Rectal smooth muscle tissue (tissue), 1 donor: Measurements from ENCODE around the gene PPFIBP2.

Experiments used
- H3K27ac ChIP-seq: one replicate; pipeline ENCODE4 v1.7.0; 2013; ENCODE audit warnings: low read depth, low read length, inconsistent platforms
- H3K27me3 ChIP-seq: one replicate; pipeline ENCODE4 v1.7.0; 2013; ENCODE audit warnings: low read length; ENCODE audit not compliant: control insufficient read depth, insufficient read depth
- H3K36me3 ChIP-seq: one replicate; pipeline ENCODE4 v1.7.0; 2013; ENCODE audit warnings: low read length; ENCODE audit not compliant: control insufficient read depth, insufficient read depth
- H3K4me1 ChIP-seq: one replicate; pipeline ENCODE4 v1.7.0; 2013; ENCODE audit warnings: low read length; ENCODE audit not compliant: control insufficient read depth, insufficient read depth
- H3K4me3 ChIP-seq: one replicate; pipeline ENCODE4 v1.7.0; 2013; ENCODE audit warnings: low read length
- H3K9ac ChIP-seq: one replicate; pipeline ENCODE4 v1.7.0; 2013; ENCODE audit warnings: low read length

Gene PPFIBP2

DNA sequence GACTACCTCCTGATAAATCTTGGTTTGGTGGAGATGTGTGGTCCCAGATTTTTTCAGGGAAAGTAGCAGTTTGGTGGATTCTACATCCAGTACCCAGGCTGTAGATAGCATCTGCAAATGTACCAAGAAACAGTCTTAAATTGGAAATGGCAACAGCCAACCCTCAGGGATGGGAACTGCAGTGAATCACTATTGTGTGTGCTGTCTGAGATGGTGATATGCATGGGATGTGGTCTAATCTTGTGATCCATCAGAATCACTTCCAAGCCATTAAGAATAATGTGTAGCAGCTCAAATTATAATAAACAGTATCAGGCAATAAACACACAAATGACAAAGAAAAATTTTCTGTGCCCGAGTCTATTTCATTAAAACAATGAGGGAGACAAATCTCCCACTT is 25.1 kb upstream of the PPFIBP2 start:
- Histone ChIP-seq H3K27me3 (no peaks in the 10 kb centered on the region), H3K4me1 (no peaks in the 10 kb centered on the region), H3K9ac (no peak overlapping the region), H3K27ac (no peak overlapping the region), H3K36me3 (no peaks in the 10 kb centered on the region), H3K4me3 (no peak overlapping the region)

DNA sequence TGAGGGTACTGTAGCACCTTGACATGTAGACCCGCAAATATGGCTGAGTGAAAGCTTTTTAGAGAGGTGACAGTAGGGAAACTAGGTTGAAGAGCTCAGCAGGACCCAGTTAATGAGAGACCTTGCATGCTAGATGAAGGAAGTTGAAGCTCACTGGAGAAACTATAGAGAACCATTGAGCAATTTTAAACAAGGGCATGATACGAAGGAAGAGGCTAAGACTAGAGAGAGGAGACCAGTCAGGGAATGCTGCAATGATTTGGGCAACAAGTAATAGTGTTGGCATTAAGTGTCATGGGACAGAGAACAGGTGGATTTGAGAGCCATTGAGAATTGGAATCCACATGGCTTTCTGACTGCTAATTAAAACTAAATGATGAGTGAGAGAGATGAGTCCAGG is 24.4 kb upstream of the PPFIBP2 start:
- Histone ChIP-seq H3K36me3 (no peaks in the 10 kb centered on the region), H3K4me1 (no peaks in the 10 kb centered on the region), H3K9ac (no peak overlapping the region), H3K27me3 (no peaks in the 10 kb centered on the region), H3K27ac (no peak overlapping the region), H3K4me3 (no peak overlapping the region)

DNA sequence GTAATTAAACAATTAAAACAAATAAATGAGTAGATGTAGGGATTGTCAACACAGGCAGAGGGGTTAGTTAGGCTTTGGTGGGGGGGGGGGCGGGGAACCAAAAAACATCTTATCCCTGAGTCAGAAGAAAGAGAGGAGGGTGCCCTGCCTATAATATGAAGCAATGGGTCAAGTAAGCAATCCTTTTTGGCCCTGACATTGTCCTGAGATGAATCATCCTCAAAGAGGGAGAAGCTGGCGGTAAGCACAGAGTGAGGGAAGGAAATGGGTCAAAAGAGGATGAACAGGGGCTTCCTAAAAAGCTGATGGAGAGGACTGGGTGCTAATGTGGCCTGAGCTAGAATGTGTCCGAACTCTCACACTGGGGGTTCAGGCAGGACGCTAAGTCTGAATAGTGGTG is 23.7 kb upstream of the PPFIBP2 start:
- no peak overlapping the region for H3K27ac ChIP-seq
- H3K27me3 ChIP-seq: no peaks in the 10 kb centered on the region
- H3K36me3 ChIP-seq: no peaks in the 10 kb centered on the region
- no peak overlapping the region for H3K9ac ChIP-seq
- no peak overlapping the region for H3K4me3 ChIP-seq
- H3K4me1 ChIP-seq: no peaks in the 10 kb centered on the region

DNA sequence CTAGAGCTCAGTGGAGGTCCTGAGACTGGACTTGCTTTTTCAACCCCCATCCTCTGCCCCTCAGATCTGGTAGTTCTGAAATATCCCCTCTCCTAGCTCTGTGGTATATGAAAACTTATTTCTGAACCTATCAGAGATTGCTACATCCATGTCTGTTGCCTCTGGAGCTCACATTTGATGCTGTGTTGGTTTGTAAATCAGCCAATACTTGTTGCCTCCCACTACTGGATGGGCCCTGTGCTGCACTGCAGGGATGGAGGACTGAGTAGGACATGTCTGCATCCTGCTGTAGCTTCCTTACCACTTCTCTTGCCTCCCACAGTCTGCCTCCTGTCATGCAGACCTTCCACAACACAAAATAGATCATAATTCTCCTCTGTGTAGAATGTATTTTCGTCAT is 23.3 kb upstream of the PPFIBP2 start:
- H3K27me3 ChIP-seq: no peaks in the 10 kb centered on the region
- no peak overlapping the region for H3K4me3 ChIP-seq
- H3K27ac ChIP-seq: no peak overlapping the region
- H3K36me3 ChIP-seq: no peaks in the 10 kb centered on the region
- no peak overlapping the region for H3K9ac ChIP-seq
- H3K4me1 ChIP-seq: no peaks in the 10 kb centered on the region

DNA sequence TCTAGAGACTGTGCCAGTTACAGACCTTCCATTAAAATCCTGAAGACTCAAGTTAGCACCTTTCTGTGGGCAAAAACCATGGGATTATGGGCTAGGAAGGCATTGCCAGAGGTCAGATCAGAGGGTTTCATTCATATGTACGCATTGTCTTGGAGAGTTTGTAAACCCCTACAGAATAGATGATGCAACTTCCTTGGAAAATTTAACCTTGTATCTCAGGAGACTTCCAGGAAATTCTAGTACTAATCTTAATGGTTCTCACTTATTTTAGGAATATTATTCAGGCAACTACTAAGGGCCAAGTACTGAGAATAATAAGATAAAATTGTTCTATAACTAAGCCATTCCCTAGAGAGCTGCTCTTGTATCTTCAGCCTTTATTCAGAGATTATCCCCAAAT is 21.5 kb upstream of the PPFIBP2 start:
- no peak overlapping the region for H3K27ac ChIP-seq
- H3K36me3 ChIP-seq: no peaks in the 10 kb centered on the region
- H3K4me3 ChIP-seq: no peak overlapping the region
- no peaks in the 10 kb centered on the region for H3K27me3 ChIP-seq
- H3K9ac ChIP-seq: no peak overlapping the region
- no peaks in the 10 kb centered on the region for H3K4me1 ChIP-seq

DNA sequence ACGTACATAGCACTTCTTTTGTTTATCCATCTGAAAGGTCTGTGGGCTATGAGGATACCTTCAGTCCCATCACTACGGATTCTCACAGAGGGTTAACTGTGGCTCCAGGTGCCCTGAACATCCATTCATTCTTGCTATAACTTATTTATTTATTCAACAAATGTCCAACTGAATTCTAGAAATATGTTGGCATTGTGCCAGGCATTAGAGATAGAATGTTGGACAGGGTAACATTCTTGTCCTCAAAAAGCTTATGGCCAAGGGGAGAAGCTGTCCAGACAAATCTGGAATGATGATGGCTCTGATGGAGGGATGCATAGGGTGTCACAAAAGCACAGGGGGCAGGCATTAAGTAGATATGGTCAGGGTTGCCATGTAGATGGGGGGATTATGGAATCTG is 20.1 kb upstream of the PPFIBP2 start:
- H3K4me3 ChIP-seq: no peak overlapping the region
- no peaks in the 10 kb centered on the region for H3K4me1 ChIP-seq
- no peak overlapping the region for H3K9ac ChIP-seq
- no peaks in the 10 kb centered on the region for H3K27me3 ChIP-seq
- no peaks in the 10 kb centered on the region for H3K36me3 ChIP-seq
- no peak overlapping the region for H3K27ac ChIP-seq

DNA sequence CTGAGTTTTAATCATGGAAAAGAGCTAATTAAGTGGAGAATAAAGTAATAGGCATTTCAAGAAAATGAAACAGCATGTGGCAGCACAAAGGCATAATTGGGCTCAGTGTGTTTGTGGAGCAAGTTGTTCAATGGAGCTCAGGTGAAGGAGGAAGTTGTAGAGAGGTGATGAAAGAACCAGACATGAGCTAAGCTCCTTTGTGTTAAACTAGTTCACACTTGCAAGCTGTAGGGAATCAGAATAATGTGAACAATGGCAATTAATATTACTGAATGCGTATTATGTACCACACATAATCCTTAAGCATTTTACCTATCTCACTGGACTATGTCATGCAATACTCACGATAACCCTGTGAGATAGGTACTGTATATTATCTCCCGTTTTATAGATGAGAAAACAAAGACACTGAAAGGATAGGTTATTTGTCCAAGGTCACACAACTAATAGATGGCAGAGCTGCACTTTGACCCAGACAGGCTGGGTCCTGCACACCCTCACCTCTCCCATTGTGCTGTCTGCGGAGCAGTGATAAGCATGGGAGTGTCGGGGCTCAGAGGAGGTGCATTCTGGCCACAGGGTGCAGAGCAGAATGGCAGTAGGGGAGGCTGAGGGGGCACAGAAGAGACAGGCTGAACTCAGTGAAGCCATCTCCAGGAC is 19.6 kb upstream of the PPFIBP2 start:
- no peaks in the 10 kb centered on the region for H3K36me3 ChIP-seq
- no peaks in the 10 kb centered on the region for H3K4me1 ChIP-seq
- no peak overlapping the region for H3K4me3 ChIP-seq
- no peak overlapping the region for H3K27ac ChIP-seq
- H3K9ac ChIP-seq: no peak overlapping the region
- H3K27me3 ChIP-seq: no peaks in the 10 kb centered on the region

DNA sequence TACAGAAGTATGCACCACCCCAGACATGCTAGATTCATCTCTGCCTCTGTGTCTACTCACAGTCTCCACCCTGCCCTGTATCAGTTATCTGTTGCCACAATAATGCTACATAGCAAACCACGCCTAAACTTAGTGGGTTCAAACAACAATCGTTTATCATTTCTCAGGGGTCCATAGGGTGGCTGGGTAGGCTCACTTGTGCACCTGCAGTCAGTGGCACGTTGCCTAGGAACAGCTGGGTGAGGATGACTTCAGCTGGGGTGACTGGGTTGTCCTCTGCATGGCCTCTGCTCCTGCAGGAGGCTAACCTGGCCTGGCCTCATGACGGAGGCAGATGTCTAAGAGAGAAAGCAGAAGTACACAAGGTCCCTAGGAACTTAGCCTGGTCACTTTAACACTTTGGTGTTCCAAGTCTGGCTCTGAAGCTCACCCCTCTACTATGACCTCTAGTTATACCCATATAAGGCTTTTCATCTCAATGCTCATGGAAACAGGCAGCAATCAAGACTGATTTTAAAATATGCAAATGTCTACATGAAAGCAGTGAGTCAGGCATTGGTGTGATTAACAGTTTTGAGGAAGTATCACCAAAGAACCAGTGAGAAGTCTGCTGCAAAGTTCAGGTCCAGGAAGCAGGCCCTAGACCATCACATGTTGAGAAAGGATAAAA is 17.8 kb upstream of the PPFIBP2 start:
- Histone ChIP-seq H3K36me3 (no peaks in the 10 kb centered on the region), H3K9ac (no peak overlapping the region), H3K27ac (no peak overlapping the region), H3K4me1 (no peaks in the 10 kb centered on the region), H3K27me3 (no peaks in the 10 kb centered on the region), H3K4me3 (no peak overlapping the region)

DNA sequence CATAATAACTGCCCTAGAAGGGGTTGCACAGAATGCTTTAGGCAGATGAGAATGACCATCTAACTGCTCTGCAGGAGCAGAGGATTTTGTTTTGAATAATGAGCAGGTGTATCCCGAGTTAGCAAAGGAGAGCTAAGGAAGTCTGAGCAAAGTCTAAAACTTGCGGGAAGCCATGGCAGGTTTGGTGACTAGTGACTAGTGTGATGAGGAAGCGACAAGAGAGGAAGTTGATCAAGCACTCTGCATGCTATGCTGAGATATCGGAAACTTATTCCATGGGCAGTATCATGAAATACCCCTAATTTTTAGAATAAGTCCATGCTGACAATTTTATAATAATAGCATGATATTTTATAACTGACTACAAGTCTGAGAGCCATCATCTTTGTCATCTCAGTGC is 15.6 kb upstream of the PPFIBP2 start:
- no peak overlapping the region for H3K9ac ChIP-seq
- H3K4me1 ChIP-seq: no peaks in the 10 kb centered on the region
- H3K4me3 ChIP-seq: no peak overlapping the region
- H3K27me3 ChIP-seq: no peaks in the 10 kb centered on the region
- no peak overlapping the region for H3K27ac ChIP-seq
- no peaks in the 10 kb centered on the region for H3K36me3 ChIP-seq

DNA sequence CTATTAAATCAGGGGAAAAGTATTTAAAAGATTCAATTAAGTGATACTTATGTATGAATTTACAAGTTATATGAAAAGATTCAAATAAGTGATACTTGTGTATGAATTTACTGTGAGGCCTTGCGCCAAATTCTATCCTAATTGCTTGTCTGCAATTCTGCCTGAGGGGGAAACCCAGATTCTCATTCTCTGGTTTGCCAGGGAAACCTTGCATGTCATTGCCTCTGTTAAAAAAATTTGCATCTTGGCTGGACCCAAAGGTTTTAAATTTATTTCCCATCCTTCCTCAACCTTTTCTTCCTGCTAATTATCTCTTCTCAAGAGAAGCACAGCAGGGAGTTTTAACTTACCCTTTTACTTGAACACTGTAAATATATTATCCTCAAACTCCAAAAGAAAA is 14.7 kb upstream of the PPFIBP2 start:
- Histone ChIP-seq H3K36me3 (no peaks in the 10 kb centered on the region), H3K4me3 (no peak overlapping the region), H3K27me3 (no peaks in the 10 kb centered on the region), H3K27ac (no peak overlapping the region), H3K4me1 (no peaks in the 10 kb centered on the region), H3K9ac (no peak overlapping the region)

DNA sequence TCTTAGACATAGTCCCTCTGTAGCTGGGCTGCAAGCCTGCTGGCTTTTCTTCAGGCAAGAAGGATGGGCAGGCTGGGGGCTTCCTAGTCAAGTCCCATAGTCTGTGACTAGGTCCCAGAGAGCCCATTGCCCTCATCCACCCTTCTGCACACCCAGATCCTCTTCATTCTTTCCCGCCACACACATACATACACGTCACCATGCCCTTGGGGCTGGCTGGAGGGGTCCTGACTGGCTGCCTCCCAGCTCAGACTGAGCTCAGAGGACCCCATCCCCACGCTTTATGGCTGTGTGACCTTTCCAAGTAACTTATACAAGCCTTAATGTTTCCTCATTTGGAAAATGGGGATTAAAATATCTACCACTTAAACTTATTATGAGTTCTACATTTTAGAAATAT is 13.5 kb upstream of the PPFIBP2 start:
- Histone ChIP-seq H3K9ac (no peak overlapping the region), H3K36me3 (no peaks in the 10 kb centered on the region), H3K27ac (no peak overlapping the region), H3K27me3 (no peaks in the 10 kb centered on the region), H3K4me3 (no peak overlapping the region), H3K4me1 (no peaks in the 10 kb centered on the region)

DNA sequence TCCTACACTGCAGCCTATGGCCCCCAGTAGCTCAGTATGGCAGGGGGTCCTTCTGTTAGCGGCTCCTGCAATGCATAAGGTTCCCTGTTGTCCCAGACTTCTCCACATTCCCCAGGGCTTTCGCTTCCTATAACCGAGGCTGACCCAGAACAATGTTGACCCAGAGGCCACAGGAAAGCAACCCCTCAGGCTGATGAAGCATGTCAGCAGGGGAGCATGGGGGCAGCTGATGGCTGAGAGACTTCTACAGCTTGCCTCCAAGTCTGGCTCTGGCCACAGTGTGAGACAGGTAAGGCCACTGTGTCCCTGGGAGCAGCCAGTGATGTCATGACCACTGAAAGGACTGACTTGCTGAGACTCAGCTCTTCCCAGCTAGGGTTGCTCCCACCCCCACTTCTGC is 12.5 kb upstream of the PPFIBP2 start:
- no peaks in the 10 kb centered on the region for H3K27me3 ChIP-seq
- no peaks in the 10 kb centered on the region for H3K36me3 ChIP-seq
- H3K27ac ChIP-seq: no peak overlapping the region
- no peak overlapping the region for H3K9ac ChIP-seq
- no peaks in the 10 kb centered on the region for H3K4me1 ChIP-seq
- H3K4me3 ChIP-seq: no peak overlapping the region

DNA sequence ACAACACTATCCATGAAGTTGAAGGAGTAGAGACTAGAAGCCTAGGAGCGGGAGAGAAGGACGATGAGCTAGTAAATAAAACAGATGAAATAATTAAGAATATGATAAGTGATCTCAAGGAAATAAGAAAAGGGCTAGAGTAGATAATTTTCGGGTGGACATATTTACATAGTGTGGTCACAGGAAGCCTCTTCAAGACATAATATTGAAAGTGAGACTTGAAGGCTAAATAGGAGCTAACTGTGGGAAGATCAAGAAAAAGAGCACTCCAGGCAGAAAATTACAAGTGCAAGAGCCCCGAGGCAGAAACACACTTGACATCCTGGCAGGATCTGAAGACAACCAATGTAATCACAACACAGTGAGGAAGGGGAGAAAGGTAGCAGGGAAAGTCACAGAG is 11.9 kb upstream of the PPFIBP2 start:
- Histone ChIP-seq H3K36me3 (no peaks in the 10 kb centered on the region), H3K9ac (no peak overlapping the region), H3K4me1 (no peaks in the 10 kb centered on the region), H3K4me3 (no peak overlapping the region), H3K27ac (no peak overlapping the region), H3K27me3 (no peaks in the 10 kb centered on the region)
